ENCODE measurements around the gene PRSS33.

GRCh38 chr16:2770057-2770951 is 17.1 kb downstream of the PRSS33 start:
- TF ChIP-seq CTCF (conservative IDR thresholded peaks at IDR 0.05; ENCODE audit: low read depth, low read length): peak; percentile 30; the same call in 1 of the 2 replicates
- TF ChIP-seq EZH2 (IDR thresholded peaks at IDR 0.05; ENCODE audit: borderline replicate concordance, low read depth, low read length, poor library complexity, severe bottlenecking): no peak
